ENCODE results near the gene USP4. TPM values are rescaled to one million over a fixed set of nuclear protein-coding genes. Genes with fewer than 3 reads are reported as not detected.

The USP4 gene
- total RNA-seq, 1 donor from 2014 or later: 69.6 TPM

- intact Hi-C loops (cut with DNase I): loop anchor here (10.0 kb wide), 1 partner anchor 95 kb away; the partner anchor contains the start of gene KLHDC8B
- H3K27me3 ChIP-seq: no peaks in the 10 kb centered on the region
Observed at GRCh38 chr3:49269443-49270155, 70.3 kb downstream of the USP4 start.

GRCh38 chr3:49266410-49267095 lies 73.3 kb downstream of the USP4 start:
- peak overlapping the region; percentile 31 for H3K27ac ChIP-seq
- H3K9me3 ChIP-seq: no peaks in the 10 kb centered on the region
- H3K36me3 ChIP-seq: no peaks in the 10 kb centered on the region
- peaks cover 10% of the 10 kb centered on the region for H3K4me1 ChIP-seq
- no peak for DNase-seq
- no peak for TF ChIP-seq CTCF (IDR thresholded peaks at IDR 0.05)
- no peaks in the 10 kb centered on the region for H3K27me3 ChIP-seq
- no peak overlapping the region for H3K4me3 ChIP-seq
- intact Hi-C loops (cut with DNase I): no loop called here
- no peak for ATAC-seq

More at GRCh38 chr3:49269443-49270155, 70.3 kb downstream of the USP4 start:
- no peak for TF ChIP-seq CTCF (IDR thresholded peaks at IDR 0.05)
- no peaks in the 10 kb centered on the region for H3K36me3 ChIP-seq
- DNase-seq (no peak), ATAC-seq (peak; percentile 33)
- H3K4me1 ChIP-seq: peaks cover 10% of the 10 kb centered on the region
- no peak overlapping the region for H3K4me3 ChIP-seq
- no peaks in the 10 kb centered on the region for H3K9me3 ChIP-seq
- no peak overlapping the region for H3K27ac ChIP-seq

- DNase-seq: no peak
- no peak for TF ChIP-seq CTCF (IDR thresholded peaks at IDR 0.05)
- Histone ChIP-seq H3K4me1 (peaks cover 10% of the 10 kb centered on the region), H3K27ac (peak overlapping the region; percentile 31), H3K9me3 (no peaks in the 10 kb centered on the region), H3K27me3 (no peaks in the 10 kb centered on the region), H3K36me3 (no peaks in the 10 kb centered on the region), H3K4me3 (no peak overlapping the region)
- intact Hi-C loops (cut with DNase I): no loop called here
- ATAC-seq: no peak
Observed at GRCh38 chr3:49265661-49266386, 74.0 kb downstream of the USP4 start.

- Histone ChIP-seq H3K27ac (no peak overlapping the region), H3K9me3 (no peaks in the 10 kb centered on the region), H3K27me3 (no peaks in the 10 kb centered on the region), H3K4me3 (no peak overlapping the region), H3K4me1 (peaks cover 10% of the 10 kb centered on the region), H3K36me3 (no peaks in the 10 kb centered on the region)
- no peak for TF ChIP-seq CTCF (IDR thresholded peaks at IDR 0.05)
- DNase-seq: no peak
- intact Hi-C loops (cut with DNase I): no loop called here
- ATAC-seq: no peak
Observed at GRCh38 chr3:49263159-49263889, 76.5 kb downstream of the USP4 start.

GRCh38 chr3:49260806-49261324 lies 79.0 kb downstream of the USP4 start:
- H3K9me3 ChIP-seq: no peaks in the 10 kb centered on the region
- H3K4me1 ChIP-seq: no peaks in the 10 kb centered on the region
- H3K36me3 ChIP-seq: no peaks in the 10 kb centered on the region
- no peak overlapping the region for H3K4me3 ChIP-seq
- H3K27me3 ChIP-seq: no peaks in the 10 kb centered on the region
- peak; percentile 81 for ATAC-seq
- intact Hi-C loops (cut with DNase I): no loop called here
- no peak for TF ChIP-seq CTCF (IDR thresholded peaks at IDR 0.05)
- H3K27ac ChIP-seq: peak overlapping the region; percentile 47
- no peak for DNase-seq

Data from upper lobe of right lung (tissue), 1 donor.